Superior temporal gyrus (tissue), 1 donor: ENCODE measurements around the gene SIPA1.
A peak's percentile ranks its signal among the peaks of the same experiment; 100 is the strongest.
"Not testable (repeated sequence)": the region's sequence is repeated elsewhere in the genome, so short reads cannot be mapped to it uniquely, and the experiment has no call there.

ENCODE experiments used
- DNase-seq: peaks from one replicate; pipeline ENCODE4 v3.0.0-alpha.2; 2016; ENCODE audit errors: extremely low spot score

SIPA1 gene

GRCh38 chr11:65658174-65659021 is 20.5 kb downstream of the SIPA1 start:
- no peak for DNase-seq

GRCh38 chr11:65660038-65660437 is 22.1 kb downstream of the SIPA1 start:
- DNase-seq, result no peak

GRCh38 chr11:65660908-65661307 is 23.0 kb downstream of the SIPA1 start:
- DNase-seq, result not testable (repeated sequence)

GRCh38 chr11:65661599-65662246 is 23.8 kb downstream of the SIPA1 start:
- no peak for DNase-seq

GRCh38 chr11:65662247-65662798 is 24.4 kb downstream of the SIPA1 start:
- no peak for DNase-seq

GRCh38 chr11:65662799-65663638 is 25.1 kb downstream of the SIPA1 start, which contains the start of gene RELA:
Gene RELA, minus strand, starts transcription at chr11:65662916. Its CDS starts 84 bp downstream, at chr11:65662832.
- DNase-seq, result peak; percentile 96

- DNase-seq, result peak; percentile 75
Observed at GRCh38 chr11:65663639-65664200, 25.8 kb downstream of the SIPA1 start.

- no peak for DNase-seq
Observed at GRCh38 chr11:65672180-65672860, 34.4 kb downstream of the SIPA1 start.

- DNase-seq, result no peak
Observed at GRCh38 chr11:65672982-65673381, 35.1 kb downstream of the SIPA1 start.

- DNase-seq, result no peak
Observed at GRCh38 chr11:65680192-65680743, 42.4 kb downstream of the SIPA1 start.

GRCh38 chr11:65683480-65683879 is 45.6 kb downstream of the SIPA1 start:
- not testable (repeated sequence) for DNase-seq

GRCh38 chr11:65685981-65686380 is 48.1 kb downstream of the SIPA1 start:
- no peak for DNase-seq

- DNase-seq, result not testable (repeated sequence)
Observed at GRCh38 chr11:65691847-65692246, 53.9 kb downstream of the SIPA1 start.

- no peak for DNase-seq
Observed at GRCh38 chr11:65692367-65692766, 54.5 kb downstream of the SIPA1 start.

GRCh38 chr11:65695459-65696241 is 57.7 kb downstream of the SIPA1 start:
- peak; percentile 87 for DNase-seq

- DNase-seq, result no peak
Observed at GRCh38 chr11:65696802-65697552, 59.1 kb downstream of the SIPA1 start.

GRCh38 chr11:65698205-65698604 is 60.3 kb downstream of the SIPA1 start:
- DNase-seq, result no peak

- DNase-seq, result no peak
Observed at GRCh38 chr11:65699306-65699705, 61.4 kb downstream of the SIPA1 start.

GRCh38 chr11:65700399-65700798 is 62.5 kb downstream of the SIPA1 start:
- DNase-seq, result no peak
